A549 (cell line): Measurements from ENCODE around the gene HBQ1. TPM values are rescaled to one million over a fixed set of nuclear protein-coding genes. Genes with fewer than 3 reads are reported as not detected.
"Not testable (repeated sequence)": the region's sequence is repeated elsewhere in the genome, so short reads cannot be mapped to it uniquely, and the experiment has no call there.

Experiments
- ATAC-seq, 2 experiments: fragments of 200-7000 bp in 1 of 2; fragments of >200 bp in 1 of 2; cut with Nextera tagmentation in 1 of 2; cut with Tn5 transposase in 1 of 2; 3 replicates each; pipeline versions ENCODE4 v1.8.0 to v1.9.1; 2018 to 2020; ENCODE audit warnings: mild to moderate bottlenecking in 1 of 2, moderate library complexity in 1 of 2
- CTCF ChIA-PET: fragments of 300-600 bp; sonication (Branson Sonifier 250); formaldehyde crosslinking; extraction: SDS; loops from one replicate; lab custom pipeline; 2021; ENCODE audit warnings: antibody characterized with exemption, inconsistent platforms; lab: Yijun Ruan, JAX
- POLR2A ChIA-PET: fragments of 350-600 bp; formaldehyde crosslinking; extraction: SDS; loops from one replicate; lab custom pipeline; 2021; ENCODE audit warnings: antibody characterized with exemption, inconsistent platforms; lab: Yijun Ruan, JAX
- DNase-seq, 2 experiments: peaks; one replicate each; pipeline versions ENCODE4 v3.0.0 to v3.0.0-alpha.2; 2011 to 2016; ENCODE audit warnings: low read depth in 1 of 2, low spot score in 1 of 2
- FAIRE-seq: peaks from 2 replicates; lab custom pipeline; 2011; peaks lifted over from hg19 to GRCh38; lab: Jason Lieb, UNC
- H3K27ac ChIP-seq, 2 experiments: fragments of >200 bp; sonication (Bioruptor Twin); formaldehyde crosslinking; 3 replicates each; pipeline ENCODE4 v1.5.1; 2016 to 2017
- H3K4me1 ChIP-seq: fragments of >200 bp; sonication (Bioruptor Twin); formaldehyde crosslinking; 3 replicates; pipeline ENCODE4 v1.6.1; 2016
- H3K4me2 ChIP-seq: fragments of >200 bp; sonication (Bioruptor Twin); formaldehyde crosslinking; 3 replicates; pipeline ENCODE4 v1.6.1; 2016
- H3K4me3 ChIP-seq: fragments of >200 bp; sonication (Bioruptor Twin); formaldehyde crosslinking; 3 replicates; pipeline ENCODE4 v1.5.1; 2016
- H3K9me3 ChIP-seq: fragments of >200 bp; sonication (Bioruptor Twin); formaldehyde crosslinking; 3 replicates; pipeline ENCODE4 v1.6.1; 2016
- FOSL2 ChIP-seq, 2 experiments: fragments of 450-650 bp in 1 of 2; fragments of >200 bp in 1 of 2; sonication (Bioruptor Twin) in 1 of 2; formaldehyde crosslinking; IDR thresholded peaks; 2 replicates each; pipeline versions ENCODE4 v1.5.0 to v1.6.1; 2016 to 2020; ENCODE audit warnings: mild to moderate bottlenecking in 1 of 2, moderate library complexity in 1 of 2
- RARB ChIP-seq: fragments of 250-450 bp; sonication (Bioruptor Pico); IDR thresholded peaks from 2 replicates; pipeline ENCODE4 v1.8.0; 2021; ENCODE audit warnings: mild to moderate bottlenecking, moderate library complexity
- ZFP36 ChIP-seq: fragments of 450-650 bp; IDR thresholded peaks from 2 replicates; pipeline ENCODE4 v1.6.1; 2014; ENCODE audit warnings: borderline replicate concordance; ENCODE audit not compliant: partially characterized antibody
- WGBS: methylation state at CpG from one replicate; pipeline ENCODE4 v1.1.6; 2017; ENCODE audit errors: missing lambda C conversion rate; 5-methylcytosine and 5-hydroxymethylcytosine counted together
- polyA plus RNA-seq, 4 experiments: library from polyadenylated mRNA; depleted of rRNA in 3 of 4; stranded (reverse); fragments of >200 nt; fragmentation: RNase III in 1 of 4; extraction: RNeasy Plus Mini Kit Qiagen cat#74134 plus additional on column Dnase treatment in 1 of 4; gene quantifications; 2 replicates in 3 of 4; 3 replicates in 1 of 4; pipeline ENCODE4 v1.2.3, GENCODE V29; 2011 to 2017
- TF ChIP-seq, protein P1 (sequence below): fragments of 200-600 bp; sonication (generic); IDR thresholded peaks from 2 replicates; pipeline ENCODE4 v1.6.1; 2016; ENCODE audit warnings: antibody characterized with exemption, mild to moderate bottlenecking, moderate library complexity
- TF ChIP-seq, protein P2 (sequence below): fragments of >200 bp; sonication (Bioruptor Twin); formaldehyde crosslinking; IDR thresholded peaks from 2 replicates; pipeline ENCODE4 v1.6.1; 2016
- TF ChIP-seq, protein P3 (sequence below): fragments of 150-350 bp; IDR thresholded peaks from 2 replicates; pipeline ENCODE4 v1.6.1; 2014; ENCODE audit warnings: low read depth, mild to moderate bottlenecking, low read length

Gene HBQ1
- polyA plus RNA-seq, 2 of the 4 experiments (the other 2 are of a cell fraction), result 2.0 to 2.8 TPM

DNA sequence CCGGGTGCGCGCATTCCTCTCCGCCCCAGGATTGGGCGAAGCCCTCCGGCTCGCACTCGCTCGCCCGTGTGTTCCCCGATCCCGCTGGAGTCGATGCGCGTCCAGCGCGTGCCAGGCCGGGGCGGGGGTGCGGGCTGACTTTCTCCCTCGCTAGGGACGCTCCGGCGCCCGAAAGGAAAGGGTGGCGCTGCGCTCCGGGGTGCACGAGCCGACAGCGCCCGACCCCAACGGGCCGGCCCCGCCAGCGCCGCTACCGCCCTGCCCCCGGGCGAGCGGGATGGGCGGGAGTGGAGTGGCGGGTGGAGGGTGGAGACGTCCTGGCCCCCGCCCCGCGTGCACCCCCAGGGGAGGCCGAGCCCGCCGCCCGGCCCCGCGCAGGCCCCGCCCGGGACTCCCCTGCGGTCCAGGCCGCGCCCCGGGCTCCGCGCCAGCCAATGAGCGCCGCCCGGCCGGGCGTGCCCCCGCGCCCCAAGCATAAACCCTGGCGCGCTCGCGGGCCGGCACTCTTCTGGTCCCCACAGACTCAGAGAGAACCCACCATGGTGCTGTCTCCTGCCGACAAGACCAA is 7.8 kb upstream of the HBQ1 start, which contains the start of gene HBA2:
HBA2 (plus strand) TSS at position 503 of the 568 bp plus-strand sequence; CDS start at position 540, 37 bp downstream.
- H3K4me3 ChIP-seq, H3K4me2 ChIP-seq, FAIRE-seq, POLR2A ChIA-PET, H3K4me1 ChIP-seq, H3K27ac ChIP-seq, H3K9me3 ChIP-seq, DNase-seq: not testable (repeated sequence)
- WGBS, result no CpG with 5 or more reads among the region's 74 CpGs
- ATAC-seq, result peak; percentile 2 to 6; a peak in 2 of 6 replicates
- CTCF ChIA-PET, result interaction anchor here (0.6 to 7.7 kb wide), 2 partner anchors 9 to 23 kb away, joined by 3 to 88 read pairs; partner anchors contain the start of gene HBQ1

DNA sequence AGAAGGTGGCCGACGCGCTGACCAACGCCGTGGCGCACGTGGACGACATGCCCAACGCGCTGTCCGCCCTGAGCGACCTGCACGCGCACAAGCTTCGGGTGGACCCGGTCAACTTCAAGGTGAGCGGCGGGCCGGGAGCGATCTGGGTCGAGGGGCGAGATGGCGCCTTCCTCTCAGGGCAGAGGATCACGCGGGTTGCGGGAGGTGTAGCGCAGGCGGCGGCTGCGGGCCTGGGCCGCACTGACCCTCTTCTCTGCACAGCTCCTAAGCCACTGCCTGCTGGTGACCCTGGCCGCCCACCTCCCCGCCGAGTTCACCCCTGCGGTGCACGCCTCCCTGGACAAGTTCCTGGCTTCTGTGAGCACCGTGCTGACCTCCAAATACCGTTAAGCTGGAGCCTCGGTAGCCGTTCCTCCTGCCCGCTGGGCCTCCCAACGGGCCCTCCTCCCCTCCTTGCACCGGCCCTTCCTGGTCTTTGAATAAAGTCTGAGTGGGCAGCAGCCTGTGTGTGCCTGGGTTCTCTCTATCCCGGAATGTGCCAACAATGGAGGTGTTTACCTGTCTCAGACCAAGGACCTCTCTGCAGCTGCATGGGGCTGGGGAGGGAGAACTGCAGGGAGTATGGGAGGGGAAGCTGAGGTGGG is 6.9 kb upstream of the HBQ1 start:
- POLR2A ChIA-PET, H3K27ac ChIP-seq, H3K4me1 ChIP-seq, FAIRE-seq, H3K9me3 ChIP-seq, ATAC-seq, DNase-seq, CTCF ChIA-PET, H3K4me2 ChIP-seq, H3K4me3 ChIP-seq: not testable (repeated sequence)
- 73% methylated on average over 23 of the region's 44 CpGs for WGBS

DNA sequence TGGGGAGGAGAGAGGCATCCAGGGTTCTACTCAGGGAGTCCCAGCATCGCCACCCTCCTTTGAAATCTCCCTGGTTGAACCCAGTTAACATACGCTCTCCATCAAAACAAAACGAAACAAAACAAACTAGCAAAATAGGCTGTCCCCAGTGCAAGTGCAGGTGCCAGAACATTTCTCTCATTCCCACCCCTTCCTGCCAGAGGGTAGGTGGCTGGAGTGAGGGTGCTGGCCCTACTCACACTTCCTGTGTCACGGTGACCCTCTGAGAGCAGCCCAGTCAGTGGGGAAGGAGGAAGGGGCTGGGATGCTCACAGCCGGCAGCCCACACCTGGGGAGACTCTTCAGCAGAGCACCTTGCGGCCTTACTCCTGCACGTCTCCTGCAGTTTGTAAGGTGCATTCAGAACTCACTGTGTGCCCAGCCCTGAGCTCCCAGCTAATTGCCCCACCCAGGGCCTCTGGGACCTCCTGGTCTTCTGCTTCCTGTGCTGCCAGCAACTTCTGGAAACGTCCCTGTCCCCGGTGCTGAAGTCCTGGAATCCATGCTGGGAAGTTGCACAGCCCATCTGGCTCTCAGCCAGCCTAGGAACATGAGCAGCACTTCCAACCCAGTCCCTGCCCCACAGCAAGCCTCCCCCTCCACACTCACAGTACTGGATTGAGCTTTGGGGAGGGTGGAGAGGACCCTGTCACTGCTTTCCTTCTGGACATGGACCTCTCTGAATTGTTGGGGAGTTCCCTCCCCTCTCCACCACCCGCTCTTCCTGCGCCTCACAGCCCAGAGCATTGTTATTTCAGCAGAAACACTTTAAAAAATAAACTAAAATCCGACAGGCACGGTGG is 6.1 kb upstream of the HBQ1 start:
- TF ChIP-seq, protein P1, sequence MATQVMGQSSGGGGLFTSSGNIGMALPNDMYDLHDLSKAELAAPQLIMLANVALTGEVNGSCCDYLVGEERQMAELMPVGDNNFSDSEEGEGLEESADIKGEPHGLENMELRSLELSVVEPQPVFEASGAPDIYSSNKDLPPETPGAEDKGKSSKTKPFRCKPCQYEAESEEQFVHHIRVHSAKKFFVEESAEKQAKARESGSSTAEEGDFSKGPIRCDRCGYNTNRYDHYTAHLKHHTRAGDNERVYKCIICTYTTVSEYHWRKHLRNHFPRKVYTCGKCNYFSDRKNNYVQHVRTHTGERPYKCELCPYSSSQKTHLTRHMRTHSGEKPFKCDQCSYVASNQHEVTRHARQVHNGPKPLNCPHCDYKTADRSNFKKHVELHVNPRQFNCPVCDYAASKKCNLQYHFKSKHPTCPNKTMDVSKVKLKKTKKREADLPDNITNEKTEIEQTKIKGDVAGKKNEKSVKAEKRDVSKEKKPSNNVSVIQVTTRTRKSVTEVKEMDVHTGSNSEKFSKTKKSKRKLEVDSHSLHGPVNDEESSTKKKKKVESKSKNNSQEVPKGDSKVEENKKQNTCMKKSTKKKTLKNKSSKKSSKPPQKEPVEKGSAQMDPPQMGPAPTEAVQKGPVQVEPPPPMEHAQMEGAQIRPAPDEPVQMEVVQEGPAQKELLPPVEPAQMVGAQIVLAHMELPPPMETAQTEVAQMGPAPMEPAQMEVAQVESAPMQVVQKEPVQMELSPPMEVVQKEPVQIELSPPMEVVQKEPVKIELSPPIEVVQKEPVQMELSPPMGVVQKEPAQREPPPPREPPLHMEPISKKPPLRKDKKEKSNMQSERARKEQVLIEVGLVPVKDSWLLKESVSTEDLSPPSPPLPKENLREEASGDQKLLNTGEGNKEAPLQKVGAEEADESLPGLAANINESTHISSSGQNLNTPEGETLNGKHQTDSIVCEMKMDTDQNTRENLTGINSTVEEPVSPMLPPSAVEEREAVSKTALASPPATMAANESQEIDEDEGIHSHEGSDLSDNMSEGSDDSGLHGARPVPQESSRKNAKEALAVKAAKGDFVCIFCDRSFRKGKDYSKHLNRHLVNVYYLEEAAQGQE, result peak; percentile 85
- TF ChIP-seq FOSL2 (IDR thresholded peaks at IDR 0.05), result peak; percentile 40; the same call in 1 of the 2 replicates
- H3K9me3 ChIP-seq; FAIRE-seq; POLR2A ChIA-PET; DNase-seq; H3K4me1 ChIP-seq; H3K4me2 ChIP-seq; H3K4me3 ChIP-seq; H3K27ac ChIP-seq; TF ChIP-seq FOSL2 (CRISPR knock-in tag; IDR thresholded peaks at IDR 0.05): not testable (repeated sequence)
- TF ChIP-seq, protein P2, sequence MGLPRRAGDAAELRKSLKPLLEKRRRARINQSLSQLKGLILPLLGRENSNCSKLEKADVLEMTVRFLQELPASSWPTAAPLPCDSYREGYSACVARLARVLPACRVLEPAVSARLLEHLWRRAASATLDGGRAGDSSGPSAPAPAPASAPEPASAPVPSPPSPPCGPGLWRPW, result peak; percentile 83; the same call in 1 of the 2 replicates
- 55% methylated on average over 6 of the region's 13 CpGs for WGBS
- ATAC-seq, result peak in 1 of 2 experiments; percentile 3; a peak in 1 of 6 replicates
- CTCF ChIA-PET, result interaction anchor here (0.6 to 1.5 kb wide), 2 partner anchors 33 to 109 kb away, joined by 3 to 5 read pairs; no protein-coding TSS in a partner anchor

DNA sequence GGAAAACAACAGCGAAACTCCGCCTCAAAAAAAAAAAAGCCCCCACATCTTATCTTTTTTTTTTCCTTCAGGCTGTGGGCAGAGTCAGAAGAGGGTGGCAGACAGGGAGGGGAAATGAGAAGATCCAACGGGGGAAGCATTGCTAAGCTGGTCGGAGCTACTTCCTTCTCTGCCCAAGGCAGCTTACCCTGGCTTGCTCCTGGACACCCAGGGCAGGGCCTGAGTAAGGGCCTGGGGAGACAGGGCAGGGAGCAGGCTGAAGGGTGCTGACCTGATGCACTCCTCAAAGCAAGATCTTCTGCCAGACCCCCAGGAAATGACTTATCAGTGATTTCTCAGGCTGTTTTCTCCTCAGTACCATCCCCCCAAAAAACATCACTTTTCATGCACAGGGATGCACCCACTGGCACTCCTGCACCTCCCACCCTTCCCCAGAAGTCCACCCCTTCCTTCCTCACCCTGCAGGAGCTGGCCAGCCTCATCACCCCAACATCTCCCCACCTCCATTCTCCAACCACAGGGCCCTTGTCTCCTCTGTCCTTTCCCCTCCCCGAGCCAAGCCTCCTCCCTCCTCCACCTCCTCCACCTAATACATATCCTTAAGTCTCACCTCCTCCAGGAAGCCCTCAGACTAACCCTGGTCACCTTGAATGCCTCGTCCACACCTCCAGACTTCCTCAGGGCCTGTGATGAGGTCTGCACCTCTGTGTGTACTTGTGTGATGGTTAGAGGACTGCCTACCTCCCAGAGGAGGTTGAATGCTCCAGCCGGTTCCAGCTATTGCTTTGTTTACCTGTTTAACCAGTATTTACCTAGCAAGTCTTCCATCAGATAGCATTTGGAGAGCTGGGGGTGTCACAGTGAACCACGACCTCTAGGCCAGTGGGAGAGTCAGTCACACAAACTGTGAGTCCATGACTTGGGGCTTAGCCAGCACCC is 5.0 kb upstream of the HBQ1 start:
- CTCF ChIA-PET, result interaction anchor here (0.6 to 1.5 kb wide), 2 partner anchors 34 to 110 kb away, joined by 3 to 5 read pairs; no protein-coding TSS in a partner anchor
- no peak for FAIRE-seq

DNA sequence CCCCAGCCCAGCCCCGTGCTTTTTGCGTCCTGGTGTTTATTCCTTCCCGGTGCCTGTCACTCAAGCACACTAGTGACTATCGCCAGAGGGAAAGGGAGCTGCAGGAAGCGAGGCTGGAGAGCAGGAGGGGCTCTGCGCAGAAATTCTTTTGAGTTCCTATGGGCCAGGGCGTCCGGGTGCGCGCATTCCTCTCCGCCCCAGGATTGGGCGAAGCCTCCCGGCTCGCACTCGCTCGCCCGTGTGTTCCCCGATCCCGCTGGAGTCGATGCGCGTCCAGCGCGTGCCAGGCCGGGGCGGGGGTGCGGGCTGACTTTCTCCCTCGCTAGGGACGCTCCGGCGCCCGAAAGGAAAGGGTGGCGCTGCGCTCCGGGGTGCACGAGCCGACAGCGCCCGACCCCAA is 4.3 kb upstream of the HBQ1 start:
- H3K4me1 ChIP-seq, H3K9me3 ChIP-seq, DNase-seq, FAIRE-seq, POLR2A ChIA-PET, CTCF ChIA-PET, H3K4me3 ChIP-seq, H3K27ac ChIP-seq: not testable (repeated sequence)
- peak overlapping the region; percentile 62; the same call in 2 of the 3 replicates for H3K4me2 ChIP-seq
- peak; percentile 3 to 5; a peak in 3 of 6 replicates for ATAC-seq
- WGBS, result no CpG with 5 or more reads among the region's 39 CpGs

More for the DNA sequence above, 5.0 kb upstream of the HBQ1 start:
- POLR2A ChIA-PET, result no interaction called here
- WGBS, result 31% methylated on average over 8 of the region's 8 CpGs
- Histone ChIP-seq H3K9me3 (no peaks in the 10 kb centered on the region), H3K4me3 (no peak overlapping the region), H3K27ac (no peak overlapping the region), H3K4me1 (no peaks in the 10 kb centered on the region), H3K4me2 (no peak overlapping the region)
- ATAC-seq (peak in 1 of 2 experiments; percentile 16; a peak in 2 of 6 replicates), DNase-seq (no peak)
- TF ChIP-seq, protein P3, sequence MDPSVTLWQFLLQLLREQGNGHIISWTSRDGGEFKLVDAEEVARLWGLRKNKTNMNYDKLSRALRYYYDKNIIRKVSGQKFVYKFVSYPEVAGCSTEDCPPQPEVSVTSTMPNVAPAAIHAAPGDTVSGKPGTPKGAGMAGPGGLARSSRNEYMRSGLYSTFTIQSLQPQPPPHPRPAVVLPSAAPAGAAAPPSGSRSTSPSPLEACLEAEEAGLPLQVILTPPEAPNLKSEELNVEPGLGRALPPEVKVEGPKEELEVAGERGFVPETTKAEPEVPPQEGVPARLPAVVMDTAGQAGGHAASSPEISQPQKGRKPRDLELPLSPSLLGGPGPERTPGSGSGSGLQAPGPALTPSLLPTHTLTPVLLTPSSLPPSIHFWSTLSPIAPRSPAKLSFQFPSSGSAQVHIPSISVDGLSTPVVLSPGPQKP, result no peak
- peak; percentile 80 for TF ChIP-seq ZFP36
- no peak for TF ChIP-seq RARB (CRISPR knock-in tag)

DNA sequence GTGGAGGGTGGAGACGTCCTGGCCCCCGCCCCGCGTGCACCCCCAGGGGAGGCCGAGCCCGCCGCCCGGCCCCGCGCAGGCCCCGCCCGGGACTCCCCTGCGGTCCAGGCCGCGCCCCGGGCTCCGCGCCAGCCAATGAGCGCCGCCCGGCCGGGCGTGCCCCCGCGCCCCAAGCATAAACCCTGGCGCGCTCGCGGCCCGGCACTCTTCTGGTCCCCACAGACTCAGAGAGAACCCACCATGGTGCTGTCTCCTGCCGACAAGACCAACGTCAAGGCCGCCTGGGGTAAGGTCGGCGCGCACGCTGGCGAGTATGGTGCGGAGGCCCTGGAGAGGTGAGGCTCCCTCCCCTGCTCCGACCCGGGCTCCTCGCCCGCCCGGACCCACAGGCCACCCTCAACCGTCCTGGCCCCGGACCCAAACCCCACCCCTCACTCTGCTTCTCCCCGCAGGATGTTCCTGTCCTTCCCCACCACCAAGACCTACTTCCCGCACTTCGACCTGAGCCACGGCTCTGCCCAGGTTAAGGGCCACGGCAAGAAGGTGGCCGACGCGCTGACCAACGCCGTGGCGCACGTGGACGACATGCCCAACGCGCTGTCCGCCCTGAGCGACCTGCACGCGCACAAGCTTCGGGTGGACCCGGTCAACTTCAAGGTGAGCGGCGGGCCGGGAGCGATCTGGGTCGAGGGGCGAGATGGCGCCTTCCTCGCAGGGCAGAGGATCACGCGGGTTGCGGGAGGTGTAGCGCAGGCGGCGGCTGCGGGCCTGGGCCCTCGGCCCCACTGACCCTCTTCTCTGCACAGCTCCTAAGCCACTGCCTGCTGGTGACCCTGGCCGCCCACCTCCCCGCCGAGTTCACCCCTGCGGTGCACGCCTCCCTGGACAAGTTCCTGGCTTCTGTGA is 3.5 kb upstream of the HBQ1 start, which contains the start of gene HBA1:
HBA1 (plus strand) TSS at position 204 of the 906 bp plus-strand sequence; CDS start at position 241, 37 bp downstream.
- CTCF ChIA-PET, result interaction anchor here (0.9 to 2.1 kb wide), 4 partner anchors 49 to 111 kb away, joined by 3 to 10 read pairs (median 4); no protein-coding TSS in a partner anchor
- H3K27ac ChIP-seq, FAIRE-seq, DNase-seq, H3K4me1 ChIP-seq, H3K4me3 ChIP-seq, POLR2A ChIA-PET, H3K9me3 ChIP-seq: not testable (repeated sequence)
- ATAC-seq, result peak; percentile 1 to 10; a peak in 3 of 6 replicates
- H3K4me2 ChIP-seq, result peak within 1 kb of the TSS; percentile 62; the same call in 2 of the 3 replicates
- WGBS, result 47% methylated on average over 18 of the region's 88 CpGs
